ENCODE results near the gene NRN1L. TPM values are rescaled to one million over a fixed set of nuclear protein-coding genes. Genes with fewer than 3 reads are reported as not detected.

NRN1L gene
- total RNA-seq, 1 experiment from 2014 or later = not detected

DNA sequence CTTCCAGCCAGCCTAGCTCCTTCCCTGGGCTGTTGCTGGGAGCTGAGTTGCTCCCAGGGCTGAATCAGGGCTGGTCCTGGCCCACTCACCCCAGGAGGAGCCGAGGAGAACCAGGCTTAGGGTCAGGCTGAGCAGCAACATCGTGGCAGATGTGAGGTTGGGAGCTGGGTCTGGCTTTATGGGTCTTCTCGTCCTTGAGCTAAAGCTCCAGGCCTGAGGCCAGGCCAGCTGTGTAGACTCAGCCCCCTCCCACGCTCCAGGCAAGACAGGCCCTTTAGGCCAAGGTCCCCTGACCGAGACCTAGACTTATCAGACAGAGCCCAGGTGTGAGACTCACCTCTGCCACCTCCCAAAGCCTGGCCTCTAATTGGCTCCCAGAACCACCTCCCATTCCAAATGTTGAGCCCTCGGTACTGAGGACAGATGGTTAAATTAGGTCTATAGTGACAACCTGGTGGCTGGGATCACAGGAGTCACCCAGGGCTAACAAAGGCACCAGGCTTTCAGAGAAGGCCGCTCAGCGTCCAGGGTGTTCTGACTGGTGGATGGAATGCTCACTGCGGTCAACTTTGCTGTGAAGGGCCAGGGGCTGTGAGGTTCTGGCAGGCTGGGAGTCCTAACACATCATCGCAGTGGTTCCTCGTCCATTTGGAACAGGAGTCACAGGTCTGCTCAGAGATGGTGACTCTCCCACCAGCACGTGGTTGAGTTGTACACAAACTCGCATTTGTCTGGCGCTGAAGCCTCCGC, 47.2 kb downstream of the NRN1L start, which contains the start of gene CTRL:
TSS of gene CTRL (minus strand) at position 151 of the 750 bp plus-strand sequence. CDS start at position 141, 10 bp downstream.
- POLR2A ChIA-PET = interaction anchor here (1.1 kb wide), 1 partner anchor 125 kb away, joined by 3 read pairs; the partner anchor contains the start of genes RANBP10 and TSNAXIP1
- no peaks in the 10 kb centered on the region for H3K9me3 Mint-ChIP-seq (ENCODE audit: unreplicated experiment)
- intact Hi-C loops (cut with micrococcal nuclease) = no loop called here
- peaks cover 50% of the 10 kb centered on the region for H3K36me3 Mint-ChIP-seq (ENCODE audit: insufficient read depth, unreplicated experiment)
- BruUV-seq (replicated peaks) = no TSS peak
- TF ChIP-seq, protein P1, sequence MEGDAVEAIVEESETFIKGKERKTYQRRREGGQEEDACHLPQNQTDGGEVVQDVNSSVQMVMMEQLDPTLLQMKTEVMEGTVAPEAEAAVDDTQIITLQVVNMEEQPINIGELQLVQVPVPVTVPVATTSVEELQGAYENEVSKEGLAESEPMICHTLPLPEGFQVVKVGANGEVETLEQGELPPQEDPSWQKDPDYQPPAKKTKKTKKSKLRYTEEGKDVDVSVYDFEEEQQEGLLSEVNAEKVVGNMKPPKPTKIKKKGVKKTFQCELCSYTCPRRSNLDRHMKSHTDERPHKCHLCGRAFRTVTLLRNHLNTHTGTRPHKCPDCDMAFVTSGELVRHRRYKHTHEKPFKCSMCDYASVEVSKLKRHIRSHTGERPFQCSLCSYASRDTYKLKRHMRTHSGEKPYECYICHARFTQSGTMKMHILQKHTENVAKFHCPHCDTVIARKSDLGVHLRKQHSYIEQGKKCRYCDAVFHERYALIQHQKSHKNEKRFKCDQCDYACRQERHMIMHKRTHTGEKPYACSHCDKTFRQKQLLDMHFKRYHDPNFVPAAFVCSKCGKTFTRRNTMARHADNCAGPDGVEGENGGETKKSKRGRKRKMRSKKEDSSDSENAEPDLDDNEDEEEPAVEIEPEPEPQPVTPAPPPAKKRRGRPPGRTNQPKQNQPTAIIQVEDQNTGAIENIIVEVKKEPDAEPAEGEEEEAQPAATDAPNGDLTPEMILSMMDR (IDR thresholded peaks at IDR 0.05; ENCODE audit: unreplicated experiment) = no peak
- no peaks in the 10 kb centered on the region for H3K27me3 Mint-ChIP-seq (ENCODE audit: insufficient read depth, unreplicated experiment)
- peaks cover 21% of the 10 kb centered on the region for H3K4me1 Mint-ChIP-seq (ENCODE audit: insufficient read depth, unreplicated experiment)
- no peak within 1 kb of the TSS for H3K27ac Mint-ChIP-seq (ENCODE audit: low read depth, unreplicated experiment)
- DNase-seq (ENCODE audit: unreplicated experiment) = no peak
- H3K4me3 Mint-ChIP-seq (ENCODE audit: unreplicated experiment) = no peak within 1 kb of the TSS
- CTCF ChIA-PET = interaction anchor here (0.8 to 3.5 kb wide), 3 partner anchors 38 to 116 kb away, joined by 4 to 22 read pairs (median 4); no protein-coding TSS in a partner anchor

GRCh38 chr16:67932462-67932840, 47.8 kb downstream of the NRN1L start:
- peaks cover 54% of the 10 kb centered on the region for H3K36me3 Mint-ChIP-seq (ENCODE audit: insufficient read depth, unreplicated experiment)
- ChIA-PET CTCF (interaction anchor here (0.6 to 3.5 kb wide), 3 partner anchors 13 to 322 kb away, joined by 3 to 22 read pairs (median 4); no protein-coding TSS in a partner anchor), POLR2A (no interaction called here)
- TF ChIP-seq, protein P1 (IDR thresholded peaks at IDR 0.05; ENCODE audit: unreplicated experiment) = no peak
- H3K9me3 Mint-ChIP-seq (ENCODE audit: unreplicated experiment) = no peaks in the 10 kb centered on the region
- H3K27me3 Mint-ChIP-seq (ENCODE audit: insufficient read depth, unreplicated experiment) = no peaks in the 10 kb centered on the region
- BruUV-seq (replicated peaks) = no TSS peak
- peaks cover 27% of the 10 kb centered on the region for H3K4me1 Mint-ChIP-seq (ENCODE audit: insufficient read depth, unreplicated experiment)
- H3K4me3 Mint-ChIP-seq (ENCODE audit: unreplicated experiment) = no peak overlapping the region
- no peak for DNase-seq (ENCODE audit: unreplicated experiment)
- H3K27ac Mint-ChIP-seq (ENCODE audit: low read depth, unreplicated experiment) = no peak overlapping the region
- intact Hi-C loops (cut with micrococcal nuclease) = no loop called here

DNA sequence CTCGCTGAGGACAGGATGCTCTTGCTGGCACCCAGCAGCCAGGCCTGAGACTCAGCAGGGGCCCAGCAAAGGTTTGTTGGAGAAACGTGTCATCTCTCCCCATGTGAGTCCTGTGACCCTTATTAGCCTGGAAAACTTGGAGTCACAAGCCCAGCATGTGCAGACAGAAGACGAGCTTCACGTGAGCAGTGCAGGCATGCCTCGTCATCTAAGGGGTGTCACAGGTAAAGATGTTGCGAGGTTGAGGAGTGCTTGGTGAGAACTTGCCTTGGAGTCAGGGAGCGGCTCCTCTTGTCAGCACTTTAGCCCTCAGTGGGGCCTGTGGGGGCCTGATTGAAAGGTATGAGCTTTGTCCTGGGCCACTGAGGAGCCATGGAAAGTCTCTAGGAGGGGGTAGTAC, 49.1 kb downstream of the NRN1L start:
- POLR2A ChIA-PET = interaction anchor here (0.6 to 4.3 kb wide), 7 partner anchors 9 to 89 kb away, joined by 3 to 45 read pairs (median 21); partner anchors contain the start of genes CENPT, EDC4 and PSKH1
- DNase-seq (ENCODE audit: unreplicated experiment) = no peak
- Mint-ChIP-seq H3K4me1 (ENCODE audit: insufficient read depth, unreplicated experiment) (peaks cover 28% of the 10 kb centered on the region), H3K27me3 (ENCODE audit: insufficient read depth, unreplicated experiment) (no peaks in the 10 kb centered on the region), H3K36me3 (ENCODE audit: insufficient read depth, unreplicated experiment) (peaks cover 58% of the 10 kb centered on the region), H3K9me3 (ENCODE audit: unreplicated experiment) (no peaks in the 10 kb centered on the region), H3K4me3 (ENCODE audit: unreplicated experiment) (peak overlapping the region; percentile 100), H3K27ac (ENCODE audit: low read depth, unreplicated experiment) (no peak overlapping the region)
- BruUV-seq (replicated peaks) = no TSS peak
- intact Hi-C loops (cut with micrococcal nuclease) = no loop called here
- CTCF ChIA-PET = interaction anchor here (0.5 to 2.6 kb wide), 11 partner anchors 16 to 420 kb away, joined by 3 to 11 read pairs (median 3); no protein-coding TSS in a partner anchor
- TF ChIP-seq, protein P1 (IDR thresholded peaks at IDR 0.05; ENCODE audit: unreplicated experiment) = no peak
